Measurements from ENCODE around the gene TMEM212. TPM values are rescaled to one million over a fixed set of nuclear protein-coding genes. Genes with fewer than 3 reads are reported as not detected.

Gene TMEM212
- total RNA-seq, 1 donor from 2014 or later, result not detected

DNA sequence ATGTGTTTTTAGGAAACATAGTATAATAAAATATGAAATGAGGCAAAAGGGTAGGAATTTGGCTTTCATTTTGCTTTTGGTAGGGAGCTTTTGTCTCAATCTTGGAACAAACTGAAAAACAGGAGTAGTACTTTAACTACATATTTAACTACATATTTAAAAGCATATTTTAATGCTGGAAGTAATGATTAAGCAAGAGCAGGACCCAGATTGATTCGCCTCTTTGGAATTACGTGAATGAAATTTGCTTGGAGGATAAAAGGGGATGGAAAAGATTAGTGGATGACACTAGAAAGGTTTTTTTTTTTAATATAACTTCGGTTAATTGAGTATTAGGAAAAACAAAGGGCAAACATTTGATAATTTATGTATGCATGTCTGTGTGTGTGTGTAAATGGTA is 11.2 kb upstream of the TMEM212 start:
- no peaks in the 10 kb centered on the region for H3K9me3 Mint-ChIP-seq (ENCODE audit: low read depth)
- no peak overlapping the region for H3K27ac Mint-ChIP-seq
- no peak for DNase-seq (ENCODE audit: low spot score, unreplicated experiment)
- H3K36me3 Mint-ChIP-seq (ENCODE audit: insufficient read depth), result no peaks in the 10 kb centered on the region
- H3K4me1 Mint-ChIP-seq (ENCODE audit: low read depth), result peaks cover 24% of the 10 kb centered on the region
- H3K4me3 Mint-ChIP-seq (ENCODE audit: low read depth), result no peak overlapping the region
- TF ChIP-seq, protein P1, sequence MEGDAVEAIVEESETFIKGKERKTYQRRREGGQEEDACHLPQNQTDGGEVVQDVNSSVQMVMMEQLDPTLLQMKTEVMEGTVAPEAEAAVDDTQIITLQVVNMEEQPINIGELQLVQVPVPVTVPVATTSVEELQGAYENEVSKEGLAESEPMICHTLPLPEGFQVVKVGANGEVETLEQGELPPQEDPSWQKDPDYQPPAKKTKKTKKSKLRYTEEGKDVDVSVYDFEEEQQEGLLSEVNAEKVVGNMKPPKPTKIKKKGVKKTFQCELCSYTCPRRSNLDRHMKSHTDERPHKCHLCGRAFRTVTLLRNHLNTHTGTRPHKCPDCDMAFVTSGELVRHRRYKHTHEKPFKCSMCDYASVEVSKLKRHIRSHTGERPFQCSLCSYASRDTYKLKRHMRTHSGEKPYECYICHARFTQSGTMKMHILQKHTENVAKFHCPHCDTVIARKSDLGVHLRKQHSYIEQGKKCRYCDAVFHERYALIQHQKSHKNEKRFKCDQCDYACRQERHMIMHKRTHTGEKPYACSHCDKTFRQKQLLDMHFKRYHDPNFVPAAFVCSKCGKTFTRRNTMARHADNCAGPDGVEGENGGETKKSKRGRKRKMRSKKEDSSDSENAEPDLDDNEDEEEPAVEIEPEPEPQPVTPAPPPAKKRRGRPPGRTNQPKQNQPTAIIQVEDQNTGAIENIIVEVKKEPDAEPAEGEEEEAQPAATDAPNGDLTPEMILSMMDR (IDR thresholded peaks at IDR 0.05; ENCODE audit: unreplicated experiment), result no peak
- no peaks in the 10 kb centered on the region for H3K27me3 Mint-ChIP-seq

DNA sequence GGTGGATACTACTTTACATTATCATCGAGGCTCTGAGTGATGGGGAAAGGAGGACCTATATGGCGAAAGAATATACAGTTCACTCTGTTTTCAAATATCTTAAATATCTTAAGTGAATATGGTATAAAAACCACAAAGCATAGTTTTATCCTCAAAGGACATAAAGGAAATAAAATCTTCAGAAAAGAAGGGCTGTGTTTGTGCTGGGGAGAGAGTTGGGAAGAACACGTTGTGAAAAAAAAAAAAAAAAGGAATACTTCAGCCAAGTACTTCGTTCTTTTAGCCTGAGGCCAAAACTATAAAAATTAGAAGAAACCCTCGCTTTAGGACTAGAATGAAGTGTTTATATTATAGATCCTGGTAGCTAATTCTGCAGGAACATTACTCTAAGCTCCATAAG is 10.2 kb upstream of the TMEM212 start:
- H3K27me3 Mint-ChIP-seq, result no peaks in the 10 kb centered on the region
- no peak overlapping the region for H3K4me3 Mint-ChIP-seq (ENCODE audit: low read depth)
- TF ChIP-seq, protein P1 (IDR thresholded peaks at IDR 0.05; ENCODE audit: unreplicated experiment), result no peak
- peaks cover 22% of the 10 kb centered on the region for H3K4me1 Mint-ChIP-seq (ENCODE audit: low read depth)
- no peaks in the 10 kb centered on the region for H3K9me3 Mint-ChIP-seq (ENCODE audit: low read depth)
- no peak overlapping the region for H3K27ac Mint-ChIP-seq
- DNase-seq (ENCODE audit: low spot score, unreplicated experiment), result no peak
- no peaks in the 10 kb centered on the region for H3K36me3 Mint-ChIP-seq (ENCODE audit: insufficient read depth)

DNA sequence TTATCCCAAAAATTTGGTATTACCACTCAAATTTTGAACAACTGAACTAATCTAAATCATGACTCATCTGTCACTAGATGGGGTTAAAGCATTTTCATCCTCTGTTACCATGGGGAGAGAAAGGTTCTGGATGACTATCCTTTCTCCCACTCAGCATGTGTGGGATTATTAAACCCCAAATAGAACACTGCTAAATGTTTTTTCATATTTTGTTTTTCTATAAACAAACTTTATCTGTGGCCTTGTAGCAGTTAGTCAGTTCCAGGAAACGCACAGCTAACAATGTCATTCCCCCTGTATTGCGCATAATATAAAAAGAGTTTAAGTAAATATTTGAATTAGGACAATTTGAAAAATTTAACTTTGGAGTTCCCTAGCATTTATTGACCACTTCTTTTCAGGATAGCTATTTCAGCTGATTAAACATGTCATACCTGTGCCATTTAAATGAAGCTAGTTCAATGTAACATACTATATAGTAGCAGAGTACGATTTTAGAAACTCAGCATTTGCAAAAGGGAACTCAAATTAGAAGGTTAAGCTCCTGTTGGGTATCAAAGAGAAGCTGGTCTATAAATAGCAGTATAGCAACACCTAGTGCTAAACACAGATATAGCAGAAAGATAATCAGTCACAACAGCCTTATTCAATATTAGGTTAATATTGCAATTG is 9.2 kb upstream of the TMEM212 start:
- H3K4me1 Mint-ChIP-seq (ENCODE audit: low read depth), result peaks cover 30% of the 10 kb centered on the region
- no peaks in the 10 kb centered on the region for H3K36me3 Mint-ChIP-seq (ENCODE audit: insufficient read depth)
- H3K27ac Mint-ChIP-seq, result no peak overlapping the region
- H3K9me3 Mint-ChIP-seq (ENCODE audit: low read depth), result no peaks in the 10 kb centered on the region
- no peaks in the 10 kb centered on the region for H3K27me3 Mint-ChIP-seq
- no peak for DNase-seq (ENCODE audit: low spot score, unreplicated experiment)
- TF ChIP-seq, protein P1 (IDR thresholded peaks at IDR 0.05; ENCODE audit: unreplicated experiment), result peak; percentile 39
- no peak overlapping the region for H3K4me3 Mint-ChIP-seq (ENCODE audit: low read depth)

DNA sequence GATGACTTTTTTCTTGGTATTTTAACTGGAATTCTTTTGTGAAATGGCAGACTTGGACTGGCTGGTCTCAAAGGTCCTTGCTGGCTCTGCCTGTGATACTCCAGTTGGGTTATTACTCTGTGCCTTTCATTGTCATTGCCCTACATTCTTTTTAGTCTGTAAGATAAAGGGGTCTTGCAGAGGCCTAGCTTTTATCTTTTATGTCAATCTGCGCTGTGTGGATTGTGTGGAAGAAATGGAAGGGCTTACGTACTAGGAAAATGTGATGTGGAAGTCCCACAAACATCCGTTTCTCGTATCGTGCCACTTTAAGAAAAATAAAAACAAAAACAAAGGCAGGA is 8.7 kb upstream of the TMEM212 start:
- H3K27ac Mint-ChIP-seq, result no peak overlapping the region
- TF ChIP-seq, protein P1 (IDR thresholded peaks at IDR 0.05; ENCODE audit: unreplicated experiment), result no peak
- H3K27me3 Mint-ChIP-seq, result no peaks in the 10 kb centered on the region
- DNase-seq (ENCODE audit: low spot score, unreplicated experiment), result no peak
- H3K36me3 Mint-ChIP-seq (ENCODE audit: insufficient read depth), result no peaks in the 10 kb centered on the region
- H3K4me1 Mint-ChIP-seq (ENCODE audit: low read depth), result peaks cover 29% of the 10 kb centered on the region
- no peak overlapping the region for H3K4me3 Mint-ChIP-seq (ENCODE audit: low read depth)
- H3K9me3 Mint-ChIP-seq (ENCODE audit: low read depth), result no peaks in the 10 kb centered on the region

DNA sequence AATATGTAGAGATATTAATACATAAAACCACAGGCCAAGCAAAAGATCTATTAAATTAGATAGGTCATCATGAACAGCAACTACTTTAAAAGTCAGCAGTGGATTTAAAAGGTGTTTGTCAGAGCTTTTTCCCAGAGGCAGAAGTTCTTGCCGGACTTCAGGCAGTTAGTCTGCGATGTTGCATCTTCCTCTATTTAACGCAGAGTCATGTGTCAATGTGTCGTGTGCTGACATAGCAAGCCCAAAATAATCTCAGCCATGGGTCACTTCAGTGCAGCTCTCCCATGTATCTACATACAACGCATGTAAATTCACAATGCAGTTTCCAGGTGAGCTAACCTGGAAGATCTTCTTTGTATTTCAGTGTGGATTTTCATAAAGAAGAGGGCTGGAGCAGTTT is 8.0 kb upstream of the TMEM212 start:
- Mint-ChIP-seq H3K4me3 (ENCODE audit: low read depth) (no peak overlapping the region), H3K4me1 (ENCODE audit: low read depth) (peaks cover 24% of the 10 kb centered on the region), H3K36me3 (ENCODE audit: insufficient read depth) (no peaks in the 10 kb centered on the region), H3K27ac (no peak overlapping the region), H3K27me3 (no peaks in the 10 kb centered on the region), H3K9me3 (ENCODE audit: low read depth) (no peaks in the 10 kb centered on the region)
- TF ChIP-seq, protein P1 (IDR thresholded peaks at IDR 0.05; ENCODE audit: unreplicated experiment), result no peak
- no peak for DNase-seq (ENCODE audit: low spot score, unreplicated experiment)

Measured in progenitor cell of endocrine pancreas (in vitro differentiated cells).